HG03175 (cell line): Measurements from ENCODE around the gene KIAA1958.

Source experiments
- ATAC-seq: cut with Tn5 transposase; IDR thresholded peaks from one replicate; pipeline ENCODE4 v1.9.1; 2021; ENCODE audit warnings: mild to moderate bottlenecking, moderate library complexity; ENCODE audit not compliant: unreplicated experiment

KIAA1958 gene

DNA sequence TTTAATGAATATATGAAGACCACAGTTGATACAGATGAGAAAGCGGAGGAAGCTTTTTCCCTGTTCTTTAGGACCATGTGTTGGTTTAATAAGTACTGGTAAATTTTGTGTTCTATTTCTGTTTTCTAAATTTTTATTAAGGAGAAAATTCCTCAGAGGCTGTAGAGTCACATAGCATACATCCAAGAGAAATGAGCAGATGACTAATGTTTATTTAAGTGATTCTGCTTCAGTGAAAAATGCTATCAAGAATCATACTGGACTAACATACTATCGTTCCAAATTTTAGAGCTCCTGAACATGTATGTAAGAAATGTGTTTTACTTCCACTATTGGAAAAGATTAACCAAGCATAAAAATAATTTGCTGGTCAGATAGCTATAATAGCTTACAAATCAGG, 115.0 kb downstream of the KIAA1958 start:
- no peak for ATAC-seq

DNA sequence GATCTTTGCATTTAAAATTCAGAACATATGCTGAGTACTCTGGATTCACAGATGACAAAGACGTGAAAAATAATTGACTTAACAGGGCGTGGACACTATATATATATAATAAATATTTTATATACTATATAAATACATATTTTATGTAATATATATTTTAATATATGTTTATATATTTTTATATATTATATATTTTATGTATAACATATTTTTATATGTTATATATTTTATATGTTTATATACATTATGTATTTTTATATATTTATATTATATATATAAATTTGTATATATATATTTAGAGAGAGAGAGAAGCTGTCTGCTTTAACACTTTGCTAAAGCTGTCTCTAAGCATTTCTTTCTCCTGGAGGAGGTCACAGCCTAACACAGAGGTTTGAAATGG, 118.2 kb downstream of the KIAA1958 start:
- ATAC-seq = no peak

DNA sequence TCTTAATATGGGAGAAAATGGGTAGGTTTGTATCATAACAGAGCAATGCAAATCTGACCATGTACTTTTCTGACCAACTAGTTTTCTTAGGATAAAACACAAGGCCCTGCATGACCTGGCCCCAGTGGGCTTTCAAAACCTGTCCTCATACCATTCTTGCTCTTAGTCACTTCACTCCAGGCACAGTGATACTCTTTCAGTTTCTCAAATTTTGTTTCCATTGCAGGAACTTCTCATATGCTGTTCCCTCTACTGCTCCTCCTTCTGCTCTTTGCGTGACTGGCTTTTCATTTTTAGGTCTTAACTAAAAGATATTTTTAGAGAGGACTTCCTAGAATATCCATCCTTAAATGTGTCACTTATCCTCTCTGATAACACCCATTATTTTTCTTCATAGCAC, 118.9 kb downstream of the KIAA1958 start:
- peak; percentile 91 for ATAC-seq

DNA sequence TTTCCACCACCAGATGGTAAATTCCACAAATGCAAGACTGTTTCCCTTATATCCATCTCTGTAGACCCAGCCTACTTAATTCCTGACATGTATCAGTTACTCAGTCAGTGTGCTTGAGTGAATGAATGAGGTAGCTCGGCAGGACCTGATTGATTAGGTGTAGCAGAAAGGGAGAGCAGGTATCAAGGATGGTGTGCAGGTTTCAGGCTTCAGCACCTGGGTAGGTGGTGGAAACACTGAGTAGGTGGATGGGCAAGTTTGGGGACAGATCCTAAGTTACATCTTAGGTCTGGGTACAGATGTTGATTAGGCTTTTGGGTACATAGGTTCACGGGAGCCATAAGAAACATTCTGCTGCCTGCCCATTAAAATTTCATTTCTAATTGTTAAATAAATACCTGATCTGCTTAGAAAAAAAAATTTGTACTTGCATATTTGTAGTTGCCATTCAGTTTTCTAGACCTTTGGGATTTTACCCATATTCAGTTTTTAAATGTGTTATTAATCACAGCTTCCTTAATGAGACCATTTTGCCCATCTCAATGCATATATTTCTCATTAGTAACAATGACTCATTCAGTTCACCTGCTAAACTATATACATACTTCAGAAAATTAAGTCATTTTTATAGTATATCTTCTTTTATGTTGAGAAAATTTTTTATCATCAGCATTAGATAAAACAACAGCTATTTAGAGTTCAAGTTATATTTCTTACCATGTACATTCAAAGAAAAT, 119.5 kb downstream of the KIAA1958 start:
- ATAC-seq = no peak

DNA sequence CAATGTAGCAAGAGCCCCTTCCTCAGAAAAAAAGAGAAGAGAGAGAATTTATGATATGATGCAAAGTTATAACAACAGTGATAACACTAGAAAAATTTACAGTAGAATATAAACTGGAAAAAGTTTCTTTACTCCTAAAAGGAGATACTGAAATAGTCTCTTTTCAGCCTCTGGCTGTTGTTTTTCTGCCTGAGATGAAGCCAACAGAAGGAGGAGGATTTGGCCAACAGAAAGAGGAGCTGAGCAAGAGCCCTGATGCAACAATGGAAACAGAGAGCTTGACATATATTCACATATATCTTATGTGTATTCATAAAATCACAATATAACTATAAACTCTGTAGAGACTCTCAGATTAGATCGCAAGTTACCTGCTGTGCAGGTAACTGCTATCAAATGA, 122.2 kb downstream of the KIAA1958 start:
- ATAC-seq = no peak

DNA sequence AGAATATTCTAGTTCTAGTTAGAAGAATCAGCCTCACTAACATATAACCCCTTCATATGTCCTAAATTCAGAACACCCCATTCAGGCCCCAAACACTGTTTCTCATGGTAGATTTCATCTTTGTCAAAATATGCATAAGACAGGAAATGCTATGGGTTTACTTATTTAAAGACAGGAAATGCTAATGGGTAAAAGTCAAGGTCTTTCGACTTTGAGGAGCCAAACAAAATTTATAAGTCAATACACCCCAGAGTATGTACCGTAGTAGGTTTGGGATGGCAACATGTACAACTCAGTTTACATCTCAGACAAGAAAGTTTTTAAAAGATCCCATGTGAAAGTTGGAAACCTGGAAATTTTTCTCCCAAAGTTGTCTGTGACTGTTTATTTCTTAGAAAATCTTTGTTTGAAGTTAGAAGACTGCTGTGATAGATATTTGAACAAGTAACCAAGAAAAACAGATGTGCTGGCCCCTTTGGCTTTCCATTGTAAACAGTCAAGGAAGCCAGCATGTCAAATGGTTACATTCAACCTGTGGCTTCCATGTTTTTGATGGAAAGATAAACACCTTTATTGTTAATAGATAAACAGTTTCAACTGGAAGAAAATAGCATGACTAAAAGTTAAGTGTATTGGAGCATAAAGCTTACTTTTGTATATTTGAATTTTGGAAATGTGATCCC, 129.1 kb downstream of the KIAA1958 start:
- ATAC-seq = no peak

DNA sequence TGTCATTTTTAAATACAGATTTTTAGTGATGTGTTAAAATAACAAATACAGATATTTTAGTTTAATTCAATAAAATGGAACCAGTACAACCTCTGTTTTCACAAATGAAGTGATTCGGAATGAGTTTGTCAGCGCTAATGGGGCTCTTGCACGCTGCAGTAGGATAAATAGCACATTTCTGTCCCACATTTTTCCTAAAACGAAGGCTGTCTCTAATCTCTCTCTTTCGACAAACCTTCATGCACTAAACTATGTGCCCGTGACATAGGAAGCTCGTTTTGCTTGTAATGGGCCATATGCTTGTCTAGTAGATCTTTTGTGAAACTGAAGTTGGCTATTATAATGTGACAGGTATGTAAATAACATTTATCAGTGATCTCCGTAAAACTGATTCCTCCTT, 130.7 kb downstream of the KIAA1958 start:
- no peak for ATAC-seq

DNA sequence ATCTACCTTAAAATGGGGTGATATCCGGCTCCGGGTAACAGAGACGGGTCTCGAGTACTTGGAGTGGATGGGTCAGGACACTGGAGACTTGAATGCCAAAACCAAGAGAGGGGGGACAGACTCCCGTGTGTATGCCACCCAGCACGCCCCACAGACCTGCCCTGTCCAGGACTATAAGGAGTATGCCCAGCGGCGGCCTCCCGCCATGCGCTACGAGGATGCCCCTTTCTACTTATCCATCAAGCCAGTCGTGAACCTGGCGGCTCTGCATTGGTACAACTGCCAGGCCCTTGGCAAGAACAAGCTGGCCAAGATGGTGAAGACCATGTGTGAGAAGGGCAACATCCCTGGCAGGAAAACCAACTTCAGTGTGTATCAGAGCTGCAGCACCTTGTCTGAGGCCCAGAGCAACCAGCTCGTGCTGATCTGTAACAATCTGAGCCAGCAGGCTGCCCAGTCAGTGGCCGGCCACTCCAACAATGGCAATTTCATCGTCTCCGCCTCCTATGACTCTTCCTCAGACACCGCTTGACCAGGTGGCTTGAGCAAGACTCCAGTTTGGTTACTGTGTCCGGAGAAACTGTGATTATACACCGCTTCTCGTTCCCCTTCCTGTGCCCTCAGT, 131.9 kb downstream of the KIAA1958 start:
- ATAC-seq = no peak

DNA sequence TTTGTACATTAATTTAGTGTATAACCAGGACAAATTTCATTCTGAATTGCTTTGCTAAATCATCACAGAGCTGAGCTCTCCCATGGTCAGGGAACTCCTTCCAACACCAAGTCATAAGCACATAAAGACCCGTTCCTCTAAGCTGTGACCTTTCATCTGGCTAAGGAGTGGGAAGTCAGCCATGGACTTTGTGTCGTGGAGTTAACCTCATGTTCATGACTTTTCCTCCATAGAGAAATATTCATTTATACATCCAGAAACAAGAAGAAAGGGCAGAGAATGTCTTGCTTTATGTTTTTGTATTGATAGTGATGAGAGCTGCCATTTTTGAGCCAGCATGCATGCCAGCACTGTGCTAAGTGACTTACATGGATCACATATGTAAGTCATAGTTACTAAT, 133.8 kb downstream of the KIAA1958 start:
- ATAC-seq = no peak

DNA sequence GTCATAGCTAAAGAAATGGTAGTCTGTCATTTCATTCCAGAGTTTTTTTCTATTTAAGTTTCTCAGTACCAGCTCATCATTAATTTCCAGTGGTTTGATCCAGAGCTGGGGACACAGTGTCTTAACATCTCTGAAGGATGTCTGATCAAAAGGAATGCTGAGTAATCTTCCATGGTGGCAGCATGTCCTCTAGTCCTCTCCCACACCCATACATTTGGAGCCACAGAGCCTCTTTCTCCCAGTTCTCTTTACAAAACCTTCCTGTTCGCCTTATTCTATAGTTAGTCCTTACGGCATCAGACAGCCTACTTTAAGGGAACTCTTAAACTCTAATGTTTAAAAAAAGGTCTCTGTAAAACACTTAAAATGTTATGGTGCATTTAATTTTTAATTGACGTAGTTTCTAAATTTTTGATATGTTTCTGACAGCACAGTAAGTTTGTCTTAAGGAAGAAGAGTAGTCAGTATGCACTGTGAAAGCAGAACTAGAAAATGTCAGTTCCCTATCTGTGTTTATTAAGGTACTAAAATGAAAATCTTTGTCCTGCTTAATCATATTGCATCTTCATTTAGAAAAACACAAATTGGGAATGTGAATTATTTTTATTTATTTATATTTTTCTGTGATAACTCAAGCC, 134.5 kb downstream of the KIAA1958 start:
- ATAC-seq = no peak

DNA sequence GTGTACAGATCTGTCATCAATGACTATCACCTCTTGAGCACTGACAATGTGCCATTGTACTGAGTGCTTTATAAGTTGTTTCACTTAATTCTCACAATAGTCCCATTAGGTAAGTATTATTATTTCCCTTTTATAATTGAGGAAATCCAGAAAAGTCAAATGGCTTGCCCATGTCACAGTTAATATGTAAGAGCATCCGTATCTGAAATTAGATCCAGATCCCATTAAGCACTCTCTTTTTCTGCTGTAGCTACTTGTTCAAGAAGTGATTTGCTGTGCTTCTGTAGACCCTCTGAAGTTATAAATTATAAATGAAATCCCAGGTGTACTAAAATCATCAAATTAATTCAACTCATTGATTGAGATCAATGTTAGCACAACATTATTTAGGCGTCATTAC, 136.6 kb downstream of the KIAA1958 start:
- no peak for ATAC-seq

DNA sequence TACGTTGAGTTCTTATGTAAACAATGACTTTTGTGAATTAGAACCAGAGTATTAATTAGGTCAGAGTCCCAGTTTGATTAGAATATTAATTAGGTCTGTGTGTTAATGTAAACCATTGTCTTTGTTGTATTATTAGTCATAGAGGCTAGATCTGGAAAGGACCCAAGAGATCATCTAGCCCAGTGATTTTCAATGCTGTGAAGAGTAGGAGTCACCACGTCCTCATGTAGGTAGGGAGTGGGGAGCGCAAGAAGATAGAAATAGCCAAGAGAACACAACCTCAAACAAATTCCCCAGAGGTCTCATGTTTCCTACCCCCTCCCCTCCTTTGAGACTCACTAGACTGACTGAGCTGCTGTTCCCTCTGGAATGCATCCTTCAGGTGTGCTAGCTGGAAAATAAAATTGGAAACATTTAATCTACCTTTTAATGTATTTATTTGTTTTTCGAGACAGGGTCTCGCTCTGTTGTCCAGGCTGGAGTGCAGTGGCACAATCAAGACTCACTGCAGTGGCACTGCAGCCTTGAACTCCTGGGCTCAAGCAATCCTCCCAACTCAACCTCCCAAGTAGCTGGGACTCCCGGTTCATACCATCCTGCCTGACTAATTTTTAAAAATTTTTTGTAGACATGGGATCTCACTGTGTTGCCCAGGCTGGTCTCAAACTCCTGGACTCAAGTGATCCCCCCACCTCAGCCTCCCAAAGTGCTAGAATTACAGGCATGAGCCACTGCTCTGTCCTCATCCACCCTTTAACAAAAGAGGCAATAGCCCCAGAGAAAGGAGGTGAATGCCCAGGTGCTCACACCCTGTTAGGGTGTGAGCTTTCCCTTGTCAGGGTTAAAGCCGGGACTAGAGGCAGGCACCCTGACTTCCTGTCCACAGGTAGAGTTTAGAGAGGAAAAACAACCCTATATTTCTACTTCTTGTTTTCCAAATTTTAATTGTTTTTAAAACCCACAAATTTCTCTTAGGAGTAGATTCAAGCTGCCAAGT, 138.4 kb downstream of the KIAA1958 start:
- ATAC-seq = no peak

DNA sequence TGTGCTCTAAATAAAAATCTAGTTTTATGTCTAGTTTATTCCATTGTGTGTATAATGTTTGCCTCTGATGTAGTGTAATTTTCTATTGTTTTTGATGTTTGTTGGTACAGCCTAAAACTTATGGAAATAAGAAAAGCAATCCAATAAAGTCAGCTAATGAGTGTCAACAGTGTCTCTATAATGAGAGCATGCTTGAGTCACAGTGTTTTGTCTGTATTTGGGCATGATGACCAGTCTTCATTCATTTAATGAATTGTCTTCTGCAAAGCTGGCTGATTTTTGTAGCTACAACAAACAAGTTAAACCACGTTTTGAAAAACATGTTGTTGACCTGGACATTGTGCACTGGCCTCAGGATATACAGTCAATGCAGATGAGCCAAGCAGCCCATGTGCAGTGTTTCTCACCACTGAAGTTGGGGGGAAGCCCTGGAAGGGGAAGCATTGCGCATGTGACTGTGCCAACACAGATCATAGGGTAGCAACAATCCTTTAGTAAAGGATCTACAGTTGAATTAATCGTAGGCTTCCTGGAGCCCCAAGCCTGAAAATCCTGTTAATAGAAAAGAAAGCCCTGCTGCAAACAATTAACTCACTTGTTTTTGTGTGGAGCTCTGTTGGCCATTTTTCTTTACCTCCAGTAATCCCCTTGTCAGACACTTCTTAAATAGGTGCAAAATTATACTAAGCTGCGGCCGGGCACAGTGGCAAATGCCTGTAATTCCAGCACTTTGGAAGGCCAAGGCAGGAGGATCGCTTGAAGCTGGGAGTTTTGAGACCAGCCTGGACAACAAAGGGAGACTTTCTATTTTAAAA, 143.3 kb downstream of the KIAA1958 start:
- ATAC-seq = no peak

DNA sequence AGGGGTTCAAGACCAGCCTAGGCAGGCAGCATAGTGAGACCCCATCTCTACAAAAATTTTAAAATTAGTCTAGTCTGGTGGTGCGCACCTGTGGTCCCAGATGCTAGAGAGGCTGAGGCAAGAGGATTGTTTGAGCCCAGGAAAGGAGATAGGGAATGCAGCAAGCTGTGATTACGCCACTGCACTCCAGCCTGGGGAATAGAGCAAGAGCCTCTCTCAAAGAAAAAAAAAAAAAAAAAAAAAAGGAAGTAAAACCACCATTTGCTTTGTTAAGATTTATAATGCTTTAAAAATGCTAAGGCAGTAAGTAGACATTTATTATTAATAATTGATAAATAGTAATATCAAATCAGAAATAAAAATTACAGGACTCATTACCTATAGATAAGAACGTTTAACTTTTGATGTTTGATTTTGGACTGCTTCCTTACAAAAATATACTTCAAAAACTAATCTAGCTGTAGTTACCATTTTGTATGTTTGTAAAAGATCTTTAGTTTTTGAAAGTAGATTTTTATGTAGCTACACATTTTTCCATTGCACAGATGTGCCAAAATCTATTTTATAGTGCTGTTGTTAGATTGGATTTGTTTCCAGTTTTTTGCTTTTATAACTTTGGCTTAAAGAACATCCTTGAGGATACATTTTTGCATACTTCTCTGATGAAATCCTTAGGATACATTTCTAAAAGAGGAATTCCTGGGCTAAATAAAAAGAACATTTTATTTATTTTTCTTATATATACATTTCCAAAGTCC, 144.9 kb downstream of the KIAA1958 start:
- ATAC-seq = no peak

DNA sequence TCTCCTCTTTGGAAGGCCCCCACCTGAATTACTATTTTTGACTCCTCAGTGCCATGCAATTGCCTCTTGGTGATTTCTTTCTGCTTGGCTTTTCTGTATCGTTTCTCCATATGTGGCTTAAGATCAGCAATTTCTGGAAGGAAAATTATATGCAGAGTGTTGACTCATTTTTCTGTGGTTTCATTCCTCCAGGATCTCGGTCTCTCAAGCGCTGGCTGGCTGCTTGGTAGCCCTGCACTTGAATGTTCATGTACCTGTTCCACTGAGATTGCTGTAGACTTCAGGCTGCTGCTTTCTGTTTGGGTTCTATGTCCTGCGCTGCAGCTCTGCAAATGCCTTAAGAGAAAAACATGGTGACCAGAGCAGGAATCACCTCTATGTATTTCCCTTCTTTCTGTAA, 153.7 kb downstream of the KIAA1958 start:
- ATAC-seq = no peak

DNA sequence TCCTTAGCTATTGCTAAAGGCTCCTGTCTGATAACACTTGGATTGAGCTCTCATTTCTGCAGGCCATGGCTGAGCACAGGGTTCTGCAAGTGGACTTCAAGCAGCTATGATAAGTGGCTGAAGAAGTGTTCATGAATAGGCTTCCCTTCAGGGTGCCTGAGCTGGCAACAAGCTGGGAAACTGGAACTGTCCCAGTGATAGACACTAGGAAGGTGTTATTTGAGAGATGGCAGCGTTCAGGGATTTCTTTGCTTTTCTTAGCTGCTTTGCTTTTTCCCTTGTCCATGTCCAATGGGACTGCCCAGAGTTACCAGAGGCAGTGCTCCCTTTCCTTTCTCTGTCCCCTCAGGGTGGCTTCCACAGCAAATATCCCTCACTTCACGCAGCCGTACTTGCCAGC, 155.5 kb downstream of the KIAA1958 start:
- ATAC-seq = no peak

DNA sequence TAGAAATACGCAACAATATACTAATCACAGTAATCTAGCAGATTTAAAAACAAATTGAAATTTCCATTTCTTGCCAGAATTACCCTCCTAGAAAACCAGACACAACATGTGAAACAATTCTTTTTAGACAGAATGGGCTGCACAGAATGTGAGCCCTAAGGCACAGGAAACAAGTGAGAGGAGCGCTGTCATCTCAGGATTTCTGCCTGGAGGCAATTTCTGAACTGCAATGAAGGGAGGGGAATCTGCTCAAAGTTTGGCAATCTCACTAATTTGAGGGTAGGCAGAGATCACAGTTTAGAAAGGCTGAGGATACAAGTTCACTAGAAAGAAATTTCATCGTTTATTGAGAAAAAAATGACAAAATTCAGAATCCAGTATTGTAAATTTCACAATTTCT, 161.0 kb downstream of the KIAA1958 start:
- ATAC-seq = no peak

DNA sequence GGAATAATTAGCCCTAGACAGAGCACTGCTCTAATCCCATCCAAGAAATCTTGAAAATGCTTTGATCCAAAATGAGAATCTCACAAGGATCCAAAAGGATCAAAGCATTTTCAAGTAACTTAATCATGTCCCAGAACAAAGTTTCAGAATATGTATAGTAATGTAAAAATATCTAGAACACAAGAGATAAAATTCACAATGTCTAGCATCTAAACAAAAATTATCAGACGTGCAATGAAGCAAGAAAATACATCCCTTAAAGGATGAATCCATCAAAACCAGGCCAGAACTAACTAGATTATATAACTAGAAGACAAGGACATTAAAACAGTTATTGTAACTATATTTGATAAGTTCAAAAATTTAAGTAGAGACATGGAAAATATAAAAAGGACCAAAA, 162.0 kb downstream of the KIAA1958 start:
- ATAC-seq = no peak

DNA sequence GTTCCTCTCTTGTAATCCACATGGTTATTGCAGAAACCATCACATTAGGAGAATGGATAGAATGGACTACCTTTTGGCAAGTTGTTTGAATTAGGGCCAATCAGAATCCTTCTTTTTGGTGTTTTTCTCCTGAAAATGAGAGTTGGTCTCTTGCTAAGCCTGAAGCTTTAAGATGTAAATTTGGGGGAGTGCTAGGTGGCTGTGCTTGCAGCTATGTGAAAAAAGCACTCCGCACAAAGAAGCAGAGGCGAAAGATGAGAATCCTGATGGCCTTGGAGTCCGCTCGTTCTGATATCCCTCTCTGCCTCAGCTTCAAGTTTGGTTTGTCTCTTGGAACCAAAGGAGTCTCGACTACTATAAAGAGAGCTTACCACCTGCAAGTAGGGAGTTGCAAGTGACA, 167.7 kb downstream of the KIAA1958 start:
- ATAC-seq = no peak
